ENCODE results near the gene ZNF891. TPM values are rescaled to one million over a fixed set of nuclear protein-coding genes. Genes with fewer than 3 reads are reported as not detected.

Gene ZNF891
- total and polyA plus RNA-seq, 2 of the 8 experiments (the other 6 are each of a cell fraction or from before 2014, with no cell fraction given): 1.3 to 3.1 TPM

GRCh38 chr12:133174901-133175300 lies 44.8 kb upstream of the ZNF891 start:
- CTCF ChIA-PET (ENCODE audit: partially characterized antibody): no interaction called here
- no peak overlapping the region for H3K4ac ChIP-seq (replicated peaks; ENCODE audit: insufficient read length, low read depth, low read length)
- no peak overlapping the region for H2AK5ac ChIP-seq (ENCODE audit: low read depth, low read length)
- no peak overlapping the region for H4K8ac ChIP-seq (ENCODE audit: extremely low read depth, insufficient read depth, low read length)
- no peak overlapping the region for H2BK15ac ChIP-seq (ENCODE audit: low read length)
- H4K5ac ChIP-seq (ENCODE audit: insufficient read length, low read depth, low read length): no peak overlapping the region
- no peaks in the 10 kb centered on the region for H3K79me2 ChIP-seq (ENCODE audit: control insufficient read depth in 1 of 2, insufficient read depth in 2 of 2, low read length in 2 of 2)
- DNase-seq (ENCODE audit: low read depth in 1 of 2, low spot score in 2 of 2) (no peak), FAIRE-seq (no peak)
- H2BK120ac ChIP-seq (replicated peaks; ENCODE audit: low read depth, low read length): no peak overlapping the region
- 87% methylated on average over 1 of the region's 1 CpG; no CpG with 5 or more reads in 1 of the 2 experiments for WGBS, 2 experiments (ENCODE audit: extremely low coverage in 1 of 2, insufficient coverage in 1 of 2, insufficient read length in 1 of 2, insufficient replicate concordance in 2 of 2, low coverage in 1 of 2, low lambda C conversion rate in 2 of 2, missing lambda C conversion rate in 1 of 2)
- no peaks in the 10 kb centered on the region for H3K23me2 ChIP-seq (ENCODE audit: low read depth, low read length)
- H3K9ac ChIP-seq (replicated peaks in 1 of 4; ENCODE audit: extremely low read depth in 1 of 4, low read depth in 3 of 4, low read length in 3 of 4): no peak overlapping the region
- no peaks in the 10 kb centered on the region for H3K4me1 ChIP-seq (replicated peaks in 1 of 4; ENCODE audit: control insufficient read depth in 3 of 4, insufficient read depth in 4 of 4, low read length in 3 of 4)
- H2AFZ ChIP-seq (ENCODE audit: low read length): no peak overlapping the region
- no peak overlapping the region for H3K18ac ChIP-seq (ENCODE audit: extremely low read depth, low read length)
- POLR2A ChIA-PET (ENCODE audit: partially characterized antibody): no interaction called here
- H3K4me2 ChIP-seq (ENCODE audit: insufficient read depth in 1 of 2, low read depth in 2 of 2, low read length in 2 of 2): no peak overlapping the region
- H3K23ac ChIP-seq (ENCODE audit: insufficient read length): no peak overlapping the region
- H3K14ac ChIP-seq (ENCODE audit: insufficient read length): no peak overlapping the region
- H2BK5ac ChIP-seq (ENCODE audit: low read depth, low read length): no peak overlapping the region
- peaks cover 49 to 69% of the 10 kb centered on the region in 2 experiments for H3K9me3 ChIP-seq (ENCODE audit: insufficient read depth in 2 of 2, low read depth in 1 of 2, low read length in 1 of 2)
- no peak overlapping the region for H3K27ac ChIP-seq (ENCODE audit: low read depth, low read length)
- H2BK20ac ChIP-seq (ENCODE audit: low read length): no peak overlapping the region
- peaks cover 0 to 1% (median 0%) of the 10 kb centered on the region in 4 experiments; a peak in 1 of 7 replicates for H3K27me3 ChIP-seq (replicated peaks in 1 of 4; ENCODE audit: control insufficient read depth in 3 of 4, extremely low read depth in 1 of 4, insufficient read depth in 3 of 4, low read length in 3 of 4)
- no peak overlapping the region for H2BK12ac ChIP-seq (ENCODE audit: low read depth, low read length)
- H4K91ac ChIP-seq (replicated peaks; ENCODE audit: insufficient read length, low read length): no peak overlapping the region
- H3K56ac ChIP-seq (replicated peaks; ENCODE audit: insufficient read length, low read depth, low read length): no peak overlapping the region
- H3K4me3 ChIP-seq (ENCODE audit: extremely low read depth in 1 of 4, insufficient read depth in 2 of 4, low read depth in 3 of 4, low read length in 4 of 4): no peak overlapping the region
- no peaks in the 10 kb centered on the region for H3K79me1 ChIP-seq (ENCODE audit: low read depth, low read length)
- H4K20me1 ChIP-seq (replicated peaks in 1 of 2; ENCODE audit: control insufficient read depth in 1 of 2, insufficient read depth in 2 of 2, low read length in 2 of 2): no peaks in the 10 kb centered on the region
- H3K36me3 ChIP-seq (ENCODE audit: control insufficient read depth in 2 of 4, insufficient read depth in 4 of 4, low read length in 3 of 4): no peaks in the 10 kb centered on the region
- no peak for TF ChIP-seq SAP30 (IDR thresholded peaks at IDR 0.05; ENCODE audit: insufficient read depth, insufficient replicate concordance, low read length)
- no peak for TF ChIP-seq TAF7 (optimal IDR thresholded peaks at IDR 0.05; ENCODE audit: borderline replicate concordance, low read depth, low read length)
- no peak for TF ChIP-seq RFX5 (IDR thresholded peaks at IDR 0.05; ENCODE audit: borderline replicate concordance, low read depth, low read length)
- TF ChIP-seq PHF8 (conservative IDR thresholded peaks at IDR 0.05; ENCODE audit: low read depth, low read length): no peak
- no peak for TF ChIP-seq RBBP5 (IDR thresholded peaks at IDR 0.05; ENCODE audit: borderline replicate concordance, low read depth, low read length)
- no peak for TF ChIP-seq MAX (IDR thresholded peaks at IDR 0.05)
- no peak for TF ChIP-seq CREB1 (IDR thresholded peaks at IDR 0.05)
- no peak for TF ChIP-seq GABPA (IDR thresholded peaks at IDR 0.05; ENCODE audit: borderline replicate concordance, insufficient read depth, low read length)
- no peak for TF ChIP-seq CTBP2 (IDR thresholded peaks at IDR 0.05; ENCODE audit: borderline replicate concordance, insufficient read depth, insufficient read length, low read length)
- no peak for TF ChIP-seq CBX8 (IDR thresholded peaks at IDR 0.05; ENCODE audit: borderline replicate concordance, low read depth, low read length)
- no peak for TF ChIP-seq BRCA1 (IDR thresholded peaks at IDR 0.05; ENCODE audit: low read depth, low read length)
- no peak for TF ChIP-seq ATF2 (IDR thresholded peaks at IDR 0.05; ENCODE audit: low read length)
